Thymus (tissue), 11 donors: Measurements from ENCODE around the gene MRPL55. TPM values are rescaled to one million over a fixed set of nuclear protein-coding genes. Genes with fewer than 3 reads are reported as not detected.

ENCODE experiments used
- DNase-seq, 9 donors: peaks; one replicate each; pipeline ENCODE4 v3.0.0-alpha.2; 2013; ENCODE audit warnings: low spot score in 9 of 9, low read depth in 6 of 9, missing footprints in 1 of 9
- H3K27ac ChIP-seq, 2 donors: one replicate each; pipeline ENCODE4 v1.5.1; 2013; ENCODE audit warnings: control low read depth in 1 of 2, low read depth in 1 of 2, low read length in 1 of 2, mild to moderate bottlenecking in 1 of 2, moderate library complexity in 1 of 2
- H3K27me3 ChIP-seq, 2 donors: one replicate each; pipeline ENCODE4 v1.5.1; 2013; ENCODE audit warnings: low read length in 1 of 2; ENCODE audit not compliant: control insufficient read depth in 2 of 2, insufficient read depth in 1 of 2
- H3K36me3 ChIP-seq, 2 donors: one replicate each; pipeline ENCODE4 v1.5.1; 2013; ENCODE audit warnings: low read length in 1 of 2, mild to moderate bottlenecking in 1 of 2, moderate library complexity in 1 of 2; ENCODE audit not compliant: control insufficient read depth in 2 of 2, insufficient read depth in 2 of 2
- H3K4me1 ChIP-seq, 2 donors: one replicate each; pipeline ENCODE4 v1.5.1; 2013; ENCODE audit warnings: low read length in 2 of 2; ENCODE audit not compliant: control insufficient read depth in 2 of 2, insufficient read depth in 2 of 2
- H3K4me3 ChIP-seq, 2 donors: one replicate each; pipeline ENCODE4 v1.5.1; 2013; ENCODE audit warnings: low read length in 2 of 2, control low read depth in 1 of 2, mild to moderate bottlenecking in 1 of 2
- H3K9me3 ChIP-seq, 2 donors: one replicate each; pipeline ENCODE4 v1.5.1; 2013; ENCODE audit warnings: low read length in 1 of 2, mild to moderate bottlenecking in 1 of 2; ENCODE audit not compliant: control insufficient read depth in 2 of 2, insufficient read depth in 1 of 2
- WGBS: extraction: QIAGEN DNeasy Blood & Tissue Kit; methylation state at CpG from one replicate; pipeline ENCODE4 v1.1.7; 2013; 5-methylcytosine and 5-hydroxymethylcytosine counted together
- polyA plus RNA-seq: library from polyadenylated mRNA; stranded (reverse); fragments of 200-250 nt; gene quantifications from one replicate; pipeline ENCODE4 v1.2.3, GENCODE V29; 2013
- total RNA-seq: library from RNA; stranded (reverse); fragments of 120-200 nt; gene quantifications from one replicate; pipeline ENCODE4 v1.2.4, GENCODE V29; 2013
- donor health status: healthy.

The MRPL55 gene
- total and polyA plus RNA-seq, 2 donors = 58.5 to 96.7 TPM

GRCh38 chr1:228108055-228108690 lies 926 bp downstream of the MRPL55 start:
- Histone ChIP-seq H3K4me1 (peaks cover 13 to 31% of the 10 kb centered on the region in 2 donors), H3K27me3 (no peaks in the 10 kb centered on the region), H3K9me3 (peaks cover 0 to 7% of the 10 kb centered on the region in 2 donors), H3K27ac (peak overlapping the region in 1 of 2 donors; percentile 72), H3K36me3 (peaks cover 17 to 20% of the 10 kb centered on the region in 2 donors), H3K4me3 (peak overlapping the region; percentile 86 to 88)
- no peak for DNase-seq
- 85% methylated on average over 11 of the region's 11 CpGs for WGBS

GRCh38 chr1:228107636-228108035 lies 1.5 kb downstream of the MRPL55 start:
- Histone ChIP-seq H3K4me3 (no peak overlapping the region), H3K4me1 (peaks cover 13 to 31% of the 10 kb centered on the region in 2 donors), H3K36me3 (peaks cover 17 to 20% of the 10 kb centered on the region in 2 donors), H3K27ac (no peak overlapping the region), H3K9me3 (peaks cover 0 to 7% of the 10 kb centered on the region in 2 donors), H3K27me3 (no peaks in the 10 kb centered on the region)
- 95% methylated on average over 19 of the region's 19 CpGs for WGBS
- DNase-seq = no peak

- Histone ChIP-seq H3K27ac (no peak overlapping the region), H3K27me3 (no peaks in the 10 kb centered on the region), H3K4me1 (peaks cover 20 to 35% of the 10 kb centered on the region in 2 donors), H3K9me3 (peaks cover 0 to 7% of the 10 kb centered on the region in 2 donors), H3K4me3 (no peak overlapping the region), H3K36me3 (peaks cover 17 to 20% of the 10 kb centered on the region in 2 donors)
- 98% methylated on average over 9 of the region's 9 CpGs for WGBS
- DNase-seq = no peak
These were observed 2.4 kb downstream of the MRPL55 start for GRCh38 chr1:228106800-228107054.

- no peaks in the 10 kb centered on the region for H3K27me3 ChIP-seq
- no peak overlapping the region for H3K27ac ChIP-seq
- 95% methylated on average over 8 of the region's 8 CpGs for WGBS
- peaks cover 0 to 7% of the 10 kb centered on the region in 2 donors for H3K9me3 ChIP-seq
- peaks cover 17 to 20% of the 10 kb centered on the region in 2 donors for H3K36me3 ChIP-seq
- H3K4me3 ChIP-seq = no peak overlapping the region
- no peak for DNase-seq
- H3K4me1 ChIP-seq = peaks cover 22 to 38% of the 10 kb centered on the region in 2 donors
These were observed 2.9 kb downstream of the MRPL55 start for GRCh38 chr1:228105996-228106799.

- Histone ChIP-seq H3K27ac (no peak overlapping the region), H3K27me3 (no peaks in the 10 kb centered on the region), H3K9me3 (peaks cover 0 to 7% of the 10 kb centered on the region in 2 donors), H3K36me3 (peaks cover 20 to 23% of the 10 kb centered on the region in 2 donors), H3K4me1 (peaks cover 22 to 38% of the 10 kb centered on the region in 2 donors), H3K4me3 (no peak overlapping the region)
- no peak for DNase-seq
- WGBS = 95% methylated on average over 9 of the region's 9 CpGs
These were observed 3.7 kb downstream of the MRPL55 start for GRCh38 chr1:228105270-228105995.

- Histone ChIP-seq H3K27ac (no peak overlapping the region), H3K27me3 (no peaks in the 10 kb centered on the region), H3K36me3 (peaks cover 26 to 29% of the 10 kb centered on the region in 2 donors), H3K4me1 (peaks cover 17 to 32% of the 10 kb centered on the region in 2 donors), H3K9me3 (peaks cover 0 to 6% of the 10 kb centered on the region in 2 donors), H3K4me3 (no peak overlapping the region)
- DNase-seq = no peak
- WGBS = 87% methylated on average over 7 of the region's 7 CpGs
These were observed 4.4 kb downstream of the MRPL55 start for GRCh38 chr1:228104526-228105269.

- peak; percentile 74 to 95 (median 89) for DNase-seq
- peaks cover 13 to 21% of the 10 kb centered on the region in 2 donors for H3K4me1 ChIP-seq
- H3K9me3 ChIP-seq = peaks cover 0 to 4% of the 10 kb centered on the region in 2 donors
- peaks cover 42 to 46% of the 10 kb centered on the region in 2 donors for H3K36me3 ChIP-seq
- no peaks in the 10 kb centered on the region for H3K27me3 ChIP-seq
- WGBS = under 1% methylated on average over 104 of the region's 104 CpGs
- peak within 1 kb of the TSS; percentile 85 to 91 for H3K4me3 ChIP-seq
- H3K27ac ChIP-seq = peak within 1 kb of the TSS; percentile 83 to 89
These were observed 6.1 kb downstream of the MRPL55 start, which contains the start of gene C1orf35 for GRCh38 chr1:228102791-228103620. TSS of gene C1orf35 (minus strand) at chr1:228103325. CDS start at chr1:228103227, 98 bp downstream.
